H54 (cell line): ENCODE results near the gene DHX58.
"Not testable (repeated sequence)": the region's sequence is repeated elsewhere in the genome, so short reads cannot be mapped to it uniquely, and the experiment has no call there.

Experiments
- DNase-seq: peaks from one replicate; pipeline ENCODE4 v3.0.0; 2011; ENCODE audit warnings: low spot score, mixed read lengths; ENCODE audit not compliant: insufficient read length
- FAIRE-seq: peaks from 3 replicates; lab custom pipeline; 2011; peaks lifted over from hg19 to GRCh38; lab: Jason Lieb, UNC
- POLR2A ChIP-seq: IDR thresholded peaks from 2 replicates; pipeline ENCODE4 v1.6.1; 2011; ENCODE audit warnings: low read depth, mild to moderate bottlenecking, low read length

DHX58 gene

DNA sequence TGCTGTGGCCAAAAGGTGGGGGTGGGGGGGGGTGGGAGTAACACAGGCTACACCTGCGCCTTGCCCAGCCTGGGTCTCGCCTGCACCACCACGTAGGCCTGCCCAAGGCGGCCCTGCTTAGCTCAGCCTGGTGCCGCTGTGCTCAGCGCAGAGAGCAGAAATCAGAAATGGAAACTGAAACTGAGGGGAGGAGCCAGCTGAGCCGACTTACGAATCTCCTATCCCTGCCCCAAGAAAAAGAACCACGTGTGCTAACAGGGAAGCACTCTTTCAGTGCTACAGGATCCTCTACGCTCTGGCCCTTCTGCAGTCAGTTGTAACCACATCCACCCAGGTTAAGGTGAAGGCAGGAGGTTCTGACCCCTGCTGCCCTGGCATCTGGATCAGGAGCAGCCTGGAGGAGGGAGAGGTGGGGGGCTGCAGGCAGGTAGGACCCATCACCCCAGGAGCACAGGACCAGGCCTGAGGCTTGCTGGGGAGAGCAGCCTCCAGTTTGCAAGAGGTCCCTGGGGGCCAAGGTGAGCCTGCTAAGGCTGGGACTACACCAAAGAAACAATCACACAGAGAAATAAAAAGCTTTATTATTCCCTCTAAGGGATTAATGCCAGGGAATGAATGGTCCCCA lies at the start of gene DHX58:
TSS of gene DHX58 (minus strand) at position 163 of the 625 bp plus-strand sequence. CDS start 822 bp downstream, outside the sequence.
- FAIRE-seq (peak; percentile 45), DNase-seq (peak; percentile 95)
- TF ChIP-seq POLR2A = peak; percentile 75

GRCh38 chr17:42160531-42160910 lies 48.0 kb upstream of the DHX58 start:
- DNase-seq (no peak), FAIRE-seq (no peak)
- no peak for TF ChIP-seq POLR2A

DNA sequence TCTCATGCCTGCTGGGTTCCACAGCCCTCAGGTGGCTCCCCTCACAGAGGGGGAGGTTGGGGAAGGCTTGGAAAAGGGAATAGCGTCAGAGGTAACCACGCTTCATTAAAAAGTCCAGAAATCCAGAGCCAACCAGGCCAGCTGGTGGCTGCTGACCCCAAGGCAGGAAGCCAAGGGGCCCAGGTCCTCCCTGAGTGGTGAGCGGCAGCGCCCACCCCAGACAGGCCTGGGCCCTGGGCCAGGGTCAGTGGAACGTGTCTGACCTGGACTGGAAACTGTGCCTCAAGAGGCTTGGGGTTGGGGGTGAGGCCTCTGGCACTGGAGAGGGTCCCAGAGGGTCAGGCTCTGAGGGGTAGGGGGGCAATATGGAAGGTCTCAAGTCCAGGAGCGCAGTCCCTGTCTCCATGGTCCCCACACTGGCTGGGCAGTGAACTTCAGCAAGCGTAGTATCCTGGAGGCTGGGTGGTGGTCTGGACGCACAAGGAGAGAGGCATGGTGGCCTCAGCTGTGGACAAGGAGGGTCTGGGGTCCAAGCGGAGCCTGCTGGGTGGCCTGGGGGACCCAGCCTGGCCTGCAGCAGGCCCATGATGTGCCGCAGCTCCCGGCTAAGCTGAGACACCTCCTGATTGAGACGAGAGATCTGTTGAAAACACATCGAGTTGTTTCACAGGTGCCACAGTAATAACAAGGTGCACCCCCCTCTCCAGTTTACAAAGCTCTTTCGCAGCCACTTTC lies 47.4 kb upstream of the DHX58 start:
- no peak for FAIRE-seq
- no peak for TF ChIP-seq POLR2A
- DNase-seq = no peak

DNA sequence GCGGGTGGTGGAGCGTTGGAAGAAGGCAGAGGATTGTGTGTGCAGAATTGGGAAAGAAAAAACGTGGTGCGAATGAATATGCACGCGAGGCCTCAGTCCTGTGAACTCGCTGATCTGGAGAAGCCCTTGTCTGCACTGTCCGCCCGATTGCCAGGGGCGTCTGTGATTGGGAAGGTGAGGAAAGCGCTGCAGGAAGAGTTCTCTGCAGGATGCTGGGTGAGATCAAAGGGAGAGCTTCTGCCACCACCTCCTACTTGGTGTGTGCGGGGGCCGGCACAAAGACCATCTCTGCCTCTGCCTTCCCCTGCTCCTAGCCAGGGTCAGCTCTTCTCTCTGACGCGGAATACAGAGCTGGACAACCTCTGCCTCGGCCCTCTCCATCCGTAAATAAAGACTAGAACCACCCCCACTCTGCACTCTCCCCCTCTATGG lies 43.1 kb upstream of the DHX58 start:
- no peak for FAIRE-seq

DNA sequence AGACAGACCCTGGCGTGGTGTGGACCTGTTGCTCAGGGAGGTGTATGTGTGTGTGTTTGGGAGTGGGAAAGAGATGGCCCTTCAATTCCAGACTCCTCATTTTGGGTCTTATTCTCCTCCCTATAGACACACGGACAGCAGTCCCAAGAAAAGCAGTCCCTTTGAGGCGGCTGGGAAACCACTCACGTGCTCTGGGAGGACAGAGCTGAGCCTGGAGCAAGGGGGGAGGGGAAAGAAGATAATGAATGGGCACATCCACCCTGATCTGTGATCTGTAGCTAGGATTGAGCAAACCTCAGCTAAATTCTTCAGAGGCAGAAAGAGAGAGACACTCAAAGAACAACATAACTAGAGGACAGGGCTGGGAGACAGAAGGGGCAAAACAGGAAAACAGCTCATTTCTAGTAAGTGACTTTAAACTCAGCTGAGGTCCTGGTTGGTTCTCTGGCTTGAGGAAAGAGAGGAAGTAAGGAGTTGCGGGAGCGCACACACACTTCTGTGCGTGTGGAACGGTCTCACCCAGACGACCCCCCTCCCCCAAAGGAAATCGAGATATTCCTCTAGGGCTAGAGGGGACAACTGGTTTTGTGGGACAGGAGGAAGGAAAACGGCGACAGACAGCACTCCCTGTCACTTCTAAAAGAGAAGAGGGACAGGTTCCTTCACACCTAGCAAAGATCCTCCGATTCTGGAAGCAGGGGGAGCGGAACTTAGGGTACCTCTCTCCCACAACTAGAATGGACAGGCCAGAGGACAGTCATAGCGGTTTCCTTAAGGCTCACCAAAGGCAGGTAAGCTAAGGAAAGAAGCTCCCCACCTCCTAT lies 41.6 kb upstream of the DHX58 start:
- DNase-seq (no peak), FAIRE-seq (no peak)
- TF ChIP-seq POLR2A = no peak

More for the DNA sequence above, 43.1 kb upstream of the DHX58 start:
- DNase-seq = no peak
- TF ChIP-seq POLR2A = no peak

- FAIRE-seq (no peak), DNase-seq (no peak)
- no peak for TF ChIP-seq POLR2A
Measured at GRCh38 chr17:42146911-42147607, 34.5 kb upstream of the DHX58 start.

- not testable (repeated sequence) for DNase-seq, FAIRE-seq
Measured at GRCh38 chr17:42143138-42143537, 30.6 kb upstream of the DHX58 start.

GRCh38 chr17:42142371-42142896 lies 29.9 kb upstream of the DHX58 start:
- no peak for TF ChIP-seq POLR2A
- FAIRE-seq (no peak), DNase-seq (no peak)

GRCh38 chr17:42141382-42141781 lies 28.9 kb upstream of the DHX58 start:
- DNase-seq = no peak
- no peak for FAIRE-seq
- no peak for TF ChIP-seq POLR2A

- FAIRE-seq, DNase-seq: not testable (repeated sequence)
Measured at GRCh38 chr17:42140690-42141089, 28.2 kb upstream of the DHX58 start.

GRCh38 chr17:42138749-42139492 lies 26.4 kb upstream of the DHX58 start:
- no peak for FAIRE-seq
- TF ChIP-seq POLR2A = no peak
- DNase-seq = no peak

- no peak for TF ChIP-seq POLR2A
- DNase-seq (no peak), FAIRE-seq (no peak)
Measured at GRCh38 chr17:42136654-42137051, 24.1 kb upstream of the DHX58 start.
